HG03095 (cell line): ENCODE measurements around the gene NUDT1.

Source experiments
- ATAC-seq: cut with Tn5 transposase; IDR thresholded peaks from one replicate; pipeline ENCODE4 v1.9.1; 2021; ENCODE audit warnings: moderate library complexity; ENCODE audit not compliant: unreplicated experiment

NUDT1 gene

DNA sequence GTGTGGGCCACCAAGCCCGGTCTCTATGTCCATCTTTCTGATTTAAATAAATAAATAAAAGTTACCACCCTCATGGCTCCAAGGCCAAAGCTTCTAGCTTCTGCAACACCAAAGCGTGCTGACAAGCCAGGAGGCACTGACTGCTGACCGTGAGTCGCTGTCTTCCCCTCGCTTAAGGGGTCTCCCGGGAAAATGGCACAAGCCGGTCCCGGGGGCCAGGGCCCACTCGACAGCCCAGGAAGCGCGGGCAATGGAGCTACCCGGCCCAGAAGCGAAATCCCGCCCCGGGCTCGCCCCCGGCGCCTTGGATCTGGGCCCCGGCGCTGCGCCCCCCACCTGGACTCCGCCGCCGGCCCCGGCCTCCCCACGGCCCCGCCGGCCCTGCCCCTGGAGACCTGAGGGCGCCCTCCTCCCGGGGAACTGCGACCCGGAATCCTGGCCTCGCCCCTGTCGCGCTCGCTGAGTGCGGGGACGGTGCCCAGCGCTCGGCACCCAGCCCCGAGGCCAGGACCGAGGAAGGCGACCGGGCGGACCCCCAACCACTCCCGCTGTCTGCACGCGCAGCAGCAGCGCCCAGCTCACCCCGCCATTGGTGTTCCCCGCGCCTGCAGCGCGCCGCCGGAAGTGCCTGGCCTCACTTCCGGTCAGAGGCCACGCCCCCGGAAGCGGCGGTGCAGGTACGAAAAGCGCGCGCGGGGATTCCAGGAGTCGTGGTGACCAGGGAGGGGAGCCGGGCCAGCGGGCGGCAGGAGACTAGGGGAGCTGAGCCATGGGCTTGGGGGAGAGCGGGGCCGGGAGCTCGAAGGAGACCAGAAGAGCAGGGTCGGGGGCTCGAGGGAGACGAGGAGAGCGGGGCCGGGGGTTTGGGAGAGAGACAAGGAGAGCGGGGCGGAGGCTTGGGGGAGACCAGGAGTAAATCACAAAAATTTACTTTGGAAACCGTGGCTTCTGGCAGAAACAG lies at the start of gene NUDT1, which contains the start of gene MRM2:
Gene NUDT1 (plus strand): TSS at position 647 of the 961 bp plus-strand sequence. CDS start 2,349 bp downstream, outside the sequence.
Gene MRM2 (minus strand): TSS at position 626 of the 961 bp plus-strand sequence. CDS start 36 bp downstream, at position 590.
- ATAC-seq: peak; percentile 53

DNA sequence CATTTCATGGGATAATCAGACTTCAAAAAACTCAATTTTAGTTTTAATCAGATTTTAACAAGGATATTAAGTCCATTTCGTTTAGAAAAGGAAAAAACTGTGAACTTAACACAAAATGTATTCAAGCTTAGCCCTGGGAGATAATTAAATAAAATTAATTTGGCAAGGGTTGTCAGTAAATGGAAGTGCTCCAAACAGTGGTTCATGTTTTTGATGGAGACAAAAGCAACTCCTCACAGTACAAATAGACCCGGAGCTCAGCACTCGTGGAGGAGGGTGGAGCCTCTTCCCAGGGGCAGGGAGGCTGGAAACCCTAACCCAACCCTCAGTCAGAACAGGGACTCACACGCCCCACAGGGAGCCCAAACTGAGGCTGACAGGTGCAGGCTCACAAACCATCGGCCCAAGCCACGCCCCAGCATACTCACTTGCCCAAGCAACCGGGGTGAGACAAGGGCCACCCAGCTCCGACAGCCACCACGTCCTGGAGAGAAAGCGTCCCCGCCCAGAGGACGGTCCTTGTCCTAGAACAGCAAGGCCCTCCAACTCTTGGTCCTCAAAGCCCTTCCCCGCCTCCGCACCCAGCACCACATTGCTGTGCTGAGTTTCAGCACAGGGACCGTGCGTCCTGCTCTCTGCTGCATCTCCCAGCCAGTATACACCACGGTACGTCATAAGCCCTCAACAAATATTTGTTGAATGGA lies 49.0 kb upstream of the NUDT1 start:
- ATAC-seq: no peak

DNA sequence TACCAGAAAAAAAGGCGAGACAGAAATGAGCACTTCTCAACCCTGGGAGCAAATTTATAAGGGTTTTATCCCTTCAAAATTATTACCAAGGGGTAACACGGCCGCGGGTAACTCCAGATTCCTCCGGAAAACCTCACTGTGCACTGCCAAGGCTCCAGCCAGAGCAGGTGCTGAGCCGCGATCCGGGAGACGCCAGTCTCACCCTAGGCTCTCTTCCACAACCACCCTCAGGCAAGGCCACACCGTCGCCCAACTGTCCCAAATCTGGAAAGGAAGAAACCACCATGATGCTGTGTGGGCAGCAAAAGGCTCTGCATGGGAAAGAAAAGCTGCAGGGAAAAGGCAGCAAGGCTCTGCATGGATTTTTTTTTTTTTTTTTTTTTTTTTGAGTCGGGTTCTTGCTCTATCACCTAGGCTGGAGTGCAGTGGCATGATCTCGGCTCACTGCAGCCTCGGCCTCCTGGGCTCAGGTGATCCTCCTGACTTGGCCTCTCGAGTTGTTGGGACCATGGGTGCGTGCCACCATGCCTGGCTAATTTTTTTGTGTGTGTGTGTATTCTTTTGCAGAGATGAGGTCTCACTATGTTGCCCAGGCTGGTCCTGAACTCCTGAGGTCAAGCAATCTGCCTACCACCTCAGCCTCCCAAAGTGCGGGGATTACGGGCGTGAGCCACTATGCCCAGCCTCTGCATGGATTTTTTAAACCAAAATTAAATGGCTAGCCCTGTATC lies 48.3 kb upstream of the NUDT1 start:
- ATAC-seq: no peak

DNA sequence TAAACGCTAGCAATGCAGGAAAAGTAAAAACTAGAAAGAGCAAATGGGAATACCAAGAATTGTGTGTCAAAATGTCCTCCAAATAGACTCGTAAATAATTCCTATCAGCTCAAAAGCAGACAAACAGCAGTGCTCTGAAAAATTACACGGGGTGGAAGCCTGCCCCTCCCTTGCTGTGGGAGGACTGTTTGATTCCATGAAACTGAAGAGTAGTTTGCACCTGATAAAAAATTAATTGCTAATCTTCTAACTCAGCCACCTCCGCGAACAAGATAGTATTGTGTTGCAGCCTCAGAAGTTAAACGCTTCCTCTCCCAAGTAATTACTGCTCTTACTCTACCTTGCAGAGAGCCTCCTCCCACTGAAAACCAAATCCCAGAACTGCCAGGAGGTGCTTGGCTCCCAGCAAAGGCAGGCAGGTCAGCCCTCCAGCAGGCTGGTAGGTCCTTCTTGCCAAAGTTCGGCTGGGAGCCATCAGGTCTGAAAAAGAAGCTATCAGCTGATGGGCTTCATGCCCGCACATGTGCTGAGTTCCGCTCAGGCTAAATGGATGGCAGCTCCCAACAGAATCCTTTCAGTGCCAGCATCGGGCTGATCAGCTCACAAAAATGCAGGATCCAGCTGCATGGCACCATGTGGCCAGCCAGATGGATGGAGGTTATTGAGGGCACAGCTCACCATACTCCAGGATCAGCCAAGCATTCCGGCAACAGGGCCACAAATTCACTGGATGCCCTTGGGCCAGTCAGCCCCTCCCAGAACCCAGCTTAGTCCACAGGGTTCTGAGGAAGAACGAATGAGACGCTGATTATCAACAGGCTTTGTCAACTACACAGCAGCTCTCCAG lies 46.4 kb upstream of the NUDT1 start:
- no peak for ATAC-seq

DNA sequence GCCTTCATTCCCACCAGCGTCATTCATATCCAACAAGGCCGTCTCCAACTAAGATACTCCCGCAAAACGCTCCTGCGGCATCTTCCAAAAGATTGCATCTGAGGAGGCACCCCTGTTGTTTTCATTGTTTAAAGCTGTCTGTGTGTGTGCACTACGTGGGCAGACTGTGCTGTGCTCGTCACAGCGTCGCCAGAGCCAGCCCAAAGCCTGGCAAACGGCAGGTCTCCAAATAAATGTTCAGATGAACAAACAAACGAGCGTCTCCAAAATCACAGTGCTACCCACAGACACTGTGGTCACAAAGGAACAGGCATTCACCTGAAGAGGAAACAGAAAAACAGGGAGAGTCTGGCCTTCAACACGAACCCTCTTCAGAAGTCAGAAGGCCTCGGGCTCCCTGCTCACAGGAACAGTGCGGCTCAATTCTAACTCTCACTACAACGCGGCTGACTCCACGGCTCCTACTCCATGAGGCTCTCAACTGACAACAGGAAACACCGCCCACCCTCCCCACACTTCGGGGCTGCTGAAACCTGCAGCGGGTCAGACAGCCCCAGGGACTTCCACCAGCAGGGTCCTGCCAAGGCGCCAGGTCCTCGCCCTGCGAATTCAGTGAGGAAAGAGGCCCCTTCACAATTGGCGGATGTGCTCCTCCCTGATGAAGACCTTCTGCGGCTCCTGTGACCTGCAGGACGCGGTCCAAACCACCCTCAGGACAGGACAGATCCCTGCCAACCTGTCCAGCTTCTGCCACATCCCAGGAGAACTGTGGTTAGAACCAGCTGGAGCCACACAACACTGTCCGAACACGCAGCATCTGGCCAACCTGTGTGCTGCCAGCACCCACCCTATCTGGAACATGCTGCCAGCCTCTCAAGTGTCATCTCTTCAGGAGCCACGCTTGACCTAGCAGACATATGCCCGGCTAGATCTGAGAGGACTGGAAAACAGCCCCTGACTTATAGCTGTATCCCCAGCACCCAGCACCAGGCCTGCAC lies 45.3 kb upstream of the NUDT1 start:
- no peak for ATAC-seq

DNA sequence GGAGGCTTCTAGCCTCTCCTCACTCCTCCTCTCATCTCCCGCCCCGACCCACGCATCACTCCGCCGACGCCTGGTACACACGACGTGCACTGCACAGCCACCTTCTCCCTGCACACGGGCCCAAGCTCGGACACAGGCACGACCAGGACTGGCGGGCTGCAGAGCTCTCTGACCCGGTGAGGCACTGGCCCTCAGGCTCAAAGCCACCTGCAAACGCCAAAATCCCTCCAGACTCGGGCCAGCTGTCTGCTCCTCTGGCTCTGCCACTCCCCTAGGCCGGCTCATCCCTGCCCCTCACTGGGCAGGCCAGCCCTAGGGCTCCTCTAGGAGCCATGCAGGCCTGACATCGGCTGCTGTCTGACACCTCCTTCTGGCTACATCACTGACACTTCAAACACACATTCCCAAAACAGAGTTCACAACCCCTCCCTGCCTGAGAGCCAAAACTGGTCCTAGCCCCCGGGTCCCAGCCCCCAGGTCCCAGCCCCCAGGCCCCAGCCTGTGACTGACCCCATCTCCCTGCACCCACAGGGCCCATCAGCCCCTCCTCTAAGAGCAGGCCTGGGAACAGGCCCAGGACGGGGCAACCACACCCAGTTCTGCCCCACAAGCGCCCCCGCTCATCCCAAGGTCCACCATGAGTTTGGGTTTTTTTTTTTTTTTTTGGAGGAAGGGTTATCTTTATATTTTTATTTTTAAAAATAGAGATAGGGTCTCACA lies 44.4 kb upstream of the NUDT1 start:
- ATAC-seq: no peak

DNA sequence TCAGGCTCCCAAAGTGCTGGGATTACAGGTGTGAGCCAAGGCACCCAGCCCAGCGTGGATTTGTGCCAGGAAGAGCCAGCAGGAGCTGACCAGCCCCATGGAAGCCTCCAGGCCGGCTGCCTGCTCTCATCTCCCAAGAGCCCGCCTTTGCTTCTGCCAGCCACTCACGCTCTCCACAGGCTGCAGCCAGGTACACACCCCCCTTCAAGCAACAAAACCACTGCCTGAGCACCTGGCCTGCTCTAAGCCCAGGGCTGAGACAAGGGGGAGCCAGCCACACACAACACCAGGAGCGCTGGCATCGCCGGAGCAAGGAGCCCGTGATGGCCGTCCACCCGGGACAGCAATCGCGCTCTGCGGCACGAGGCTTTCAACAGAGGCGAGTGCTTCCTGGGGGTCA lies 43.8 kb upstream of the NUDT1 start:
- ATAC-seq: no peak

DNA sequence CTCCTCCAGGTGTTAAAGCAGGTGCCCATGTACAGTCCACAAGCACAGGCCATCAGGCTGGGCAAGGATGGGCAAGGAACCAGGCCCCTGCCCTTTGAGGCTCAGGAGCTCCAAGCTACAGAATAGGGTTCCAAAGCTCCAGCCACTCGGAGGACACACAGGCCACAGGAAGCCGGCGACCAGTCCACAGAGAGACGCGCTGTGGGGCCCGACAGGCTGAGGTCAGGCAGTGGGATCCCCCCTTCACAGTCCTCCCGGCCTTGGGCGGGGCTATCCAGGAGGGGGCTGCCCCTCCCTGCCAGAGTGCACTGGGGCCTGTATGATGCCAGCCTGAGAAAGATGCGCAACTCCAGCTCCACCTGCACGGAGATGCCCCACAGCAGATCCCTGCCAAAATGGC lies 43.3 kb upstream of the NUDT1 start:
- ATAC-seq: no peak

DNA sequence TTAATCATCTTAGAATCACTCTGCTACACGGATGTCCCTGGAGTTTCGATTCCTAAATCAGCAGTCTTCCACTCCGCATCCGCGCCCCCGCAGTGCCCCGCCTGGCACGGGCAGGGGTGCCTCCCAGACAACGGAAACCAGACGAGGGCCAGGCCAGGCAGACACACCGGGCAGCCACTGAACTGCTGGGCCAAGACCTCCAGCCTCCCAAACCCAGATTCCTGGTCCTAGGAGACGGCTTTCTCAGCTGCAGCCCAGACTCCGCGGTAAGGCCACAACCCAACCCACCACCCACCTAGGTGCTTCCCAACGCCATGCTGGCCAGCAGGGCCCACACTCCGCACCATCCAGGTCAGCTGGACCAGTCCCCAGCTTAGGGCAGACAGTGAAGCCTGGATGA lies 42.5 kb upstream of the NUDT1 start:
- ATAC-seq: no peak

DNA sequence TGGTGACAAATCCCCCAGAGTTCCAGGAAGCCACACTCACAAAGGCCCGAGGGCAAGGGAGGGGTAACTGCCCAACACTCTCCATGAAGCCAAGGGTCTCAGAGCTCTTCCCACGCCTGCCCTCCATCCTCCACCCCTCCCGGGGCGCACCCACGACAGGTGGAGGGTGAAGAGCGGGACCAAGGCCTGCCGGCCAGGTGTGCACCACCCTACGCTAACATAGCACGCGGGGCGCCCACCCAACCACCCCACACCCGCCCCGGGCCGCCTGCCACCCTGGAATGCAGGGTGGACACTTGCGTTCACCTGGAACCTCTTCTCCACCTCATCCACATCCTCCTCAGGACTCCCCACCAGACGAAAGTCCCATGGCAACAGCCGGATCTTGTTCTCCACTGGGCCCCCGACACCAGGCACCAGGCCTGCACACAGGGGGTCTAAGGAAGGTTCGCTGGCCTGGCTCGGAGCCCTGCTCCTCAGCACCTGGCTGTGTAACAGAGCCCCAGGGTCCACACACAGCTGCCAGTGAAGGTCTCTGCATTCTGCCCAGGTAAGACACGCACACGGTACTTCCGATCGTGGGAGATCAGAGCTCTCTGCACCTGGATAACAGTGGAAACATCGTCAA lies 42.0 kb upstream of the NUDT1 start:
- no peak for ATAC-seq

DNA sequence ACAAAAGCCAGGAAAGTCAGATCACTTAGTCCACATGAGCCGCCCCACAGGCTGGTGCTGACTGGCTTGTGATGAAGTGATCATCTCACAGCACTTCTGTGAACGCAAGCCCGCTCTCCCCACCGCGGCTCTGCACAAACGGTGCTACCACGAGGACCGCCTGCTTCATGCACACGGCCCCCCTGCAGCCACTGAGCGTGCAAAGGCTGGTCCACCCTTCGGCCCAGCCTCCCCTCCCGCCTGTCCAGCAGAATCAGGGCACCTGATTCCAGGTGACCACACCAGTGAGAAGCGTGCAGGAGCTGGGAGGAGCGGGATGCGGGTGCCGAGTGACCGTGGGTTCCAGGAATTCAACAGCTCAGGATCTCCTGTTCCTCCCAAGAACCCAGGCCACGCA lies 41.4 kb upstream of the NUDT1 start:
- ATAC-seq: no peak

DNA sequence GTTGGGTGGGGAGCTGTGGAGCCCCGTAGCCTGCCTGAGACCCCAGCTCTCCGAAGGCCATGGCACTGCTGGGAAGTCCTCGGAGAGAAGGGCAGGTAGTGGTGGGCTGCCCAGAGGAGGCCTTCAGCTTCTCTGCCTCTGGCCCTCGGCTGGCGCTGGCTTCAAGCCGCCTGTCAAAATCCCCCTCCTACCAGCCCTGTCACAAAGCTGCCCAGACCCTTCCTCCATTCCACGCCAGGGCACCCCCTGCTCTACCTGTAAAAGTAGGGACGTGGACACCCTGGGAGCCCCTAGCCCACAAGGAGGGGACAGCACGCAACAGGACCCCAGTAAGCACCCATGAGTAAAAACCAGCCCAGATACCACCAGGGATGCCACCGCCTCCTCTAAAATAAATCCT lies 40.9 kb upstream of the NUDT1 start:
- no peak for ATAC-seq

DNA sequence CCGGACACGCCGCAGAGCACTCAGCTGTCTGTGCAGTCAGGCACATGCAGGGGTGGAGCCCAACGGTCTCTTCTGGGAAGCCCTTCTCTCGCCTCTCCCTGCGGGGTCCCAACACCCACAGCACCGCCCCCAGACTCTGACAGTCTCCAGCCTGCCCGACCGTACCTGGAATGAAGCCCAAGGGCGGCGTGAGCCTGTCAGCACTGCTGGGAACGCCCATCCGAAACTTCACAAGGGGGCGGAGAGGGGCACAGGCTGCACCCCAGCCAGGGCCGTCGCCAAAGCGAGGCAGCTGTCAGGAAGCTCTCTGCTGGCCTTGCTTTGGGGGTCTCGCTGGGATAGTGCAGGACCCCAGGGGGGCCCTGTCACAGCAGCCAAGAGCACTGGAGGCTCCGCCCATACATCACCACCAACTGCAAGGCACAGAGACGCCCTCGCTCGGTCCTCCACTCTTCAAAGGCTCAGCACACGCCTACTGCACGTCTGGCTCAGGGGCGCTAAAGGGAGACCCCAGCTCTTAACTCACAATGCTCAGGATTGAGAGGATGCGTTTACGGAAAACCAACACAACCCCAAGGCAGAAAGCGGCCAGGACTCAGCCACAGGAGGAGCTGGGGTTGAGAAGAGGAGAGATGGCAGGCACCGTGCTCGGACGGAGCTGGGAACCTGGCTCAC lies 40.2 kb upstream of the NUDT1 start:
- no peak for ATAC-seq

DNA sequence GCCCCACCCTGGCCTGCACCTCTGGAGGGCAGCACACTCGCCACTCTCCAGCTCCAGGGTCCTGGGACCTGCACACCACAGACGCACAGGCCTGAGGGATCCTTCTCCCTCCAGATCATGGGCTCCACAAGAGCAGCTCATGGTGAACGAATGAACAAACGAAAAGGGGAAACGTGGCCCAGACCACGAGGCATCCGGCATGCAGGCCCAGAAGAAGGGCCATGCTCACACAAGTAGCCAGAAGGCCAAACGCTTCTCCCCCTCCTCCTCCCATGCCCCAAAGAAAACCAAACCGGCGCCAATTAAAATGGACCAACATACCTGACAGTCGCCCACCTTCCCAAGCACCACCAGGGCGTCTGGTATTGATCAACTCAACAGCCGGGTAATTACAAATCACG lies 39.7 kb upstream of the NUDT1 start:
- no peak for ATAC-seq

DNA sequence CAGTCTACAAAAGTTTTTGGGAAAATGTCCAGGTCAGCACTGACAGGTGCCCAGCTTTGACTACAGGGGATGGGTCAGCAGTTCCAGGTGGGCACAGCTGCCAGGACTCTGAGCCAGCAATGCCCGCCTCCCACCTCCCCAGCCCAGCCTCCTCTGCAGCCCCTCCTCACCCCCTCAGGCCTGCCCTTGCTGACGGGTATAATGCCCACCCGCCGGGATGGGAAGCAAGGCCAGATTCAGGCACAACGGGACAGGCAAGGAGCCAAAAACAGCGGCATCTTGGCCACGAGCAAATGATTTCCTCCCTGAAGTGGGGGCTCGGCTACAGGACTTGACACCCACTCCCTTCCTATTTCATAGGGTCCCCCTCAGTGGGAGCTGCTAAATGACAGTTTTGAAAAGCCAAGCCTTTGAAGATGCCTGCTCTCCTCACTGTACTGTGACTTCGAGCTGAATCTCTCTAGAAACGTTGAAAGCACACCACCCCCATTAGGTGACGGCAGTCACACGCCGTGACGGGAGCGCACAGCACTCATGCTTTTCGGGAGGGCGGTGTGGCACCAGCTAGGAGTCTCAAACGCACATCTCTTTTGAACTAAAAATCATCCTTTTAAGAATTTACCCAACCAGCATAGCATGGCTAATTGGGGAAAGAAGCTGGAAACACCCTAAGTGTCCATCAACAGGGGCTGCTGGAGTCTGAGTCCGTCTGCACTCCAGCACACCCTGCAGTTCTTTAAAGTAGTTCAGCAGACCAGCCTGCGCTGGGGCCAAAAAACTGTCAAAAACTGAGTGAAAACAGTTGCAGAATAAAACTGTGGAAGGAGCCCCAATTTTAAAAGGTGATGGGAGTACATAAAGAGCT lies 38.9 kb upstream of the NUDT1 start:
- no peak for ATAC-seq

DNA sequence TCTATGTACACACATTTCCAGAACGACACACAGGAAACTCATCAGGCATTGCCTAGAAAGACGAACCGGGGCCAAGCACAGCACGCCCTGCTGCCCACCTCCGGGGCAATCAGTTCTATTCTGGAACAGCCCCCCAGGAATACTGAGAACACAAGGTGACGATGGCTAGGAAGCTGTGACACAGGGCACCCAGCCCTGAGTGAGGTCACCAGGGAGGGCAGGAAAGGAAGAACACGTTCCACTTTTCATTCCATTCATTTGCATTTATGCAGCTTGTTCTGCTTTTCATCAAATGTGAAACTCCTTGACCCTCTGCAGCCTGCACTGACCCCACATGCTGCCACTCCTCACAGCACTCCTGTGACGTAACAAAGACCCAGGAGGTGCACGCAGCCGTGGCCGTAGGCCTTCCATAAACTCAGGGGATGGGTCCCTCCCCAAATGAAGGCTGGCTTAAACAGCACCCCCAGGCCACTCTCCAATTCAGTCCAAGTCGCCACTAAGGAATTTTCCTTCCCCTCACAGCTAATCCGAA lies 38.2 kb upstream of the NUDT1 start:
- no peak for ATAC-seq
